HPDE6-E6E7 (cell line): ENCODE results near the gene RHOF.
"Not testable (repeated sequence)": the region's sequence is repeated elsewhere in the genome, so short reads cannot be mapped to it uniquely, and the experiment has no call there.

Experiments used
- DNase-seq: peaks from one replicate; pipeline ENCODE4 v3.0.0; 2011; ENCODE audit warnings: missing footprints; ENCODE audit errors: extremely low spot score

The RHOF gene

GRCh38 chr12:121792607-121793439, 665 bp downstream of the RHOF start:
- DNase-seq, result no peak

GRCh38 chr12:121791671-121792551, 1.6 kb downstream of the RHOF start:
- no peak for DNase-seq

DNA sequence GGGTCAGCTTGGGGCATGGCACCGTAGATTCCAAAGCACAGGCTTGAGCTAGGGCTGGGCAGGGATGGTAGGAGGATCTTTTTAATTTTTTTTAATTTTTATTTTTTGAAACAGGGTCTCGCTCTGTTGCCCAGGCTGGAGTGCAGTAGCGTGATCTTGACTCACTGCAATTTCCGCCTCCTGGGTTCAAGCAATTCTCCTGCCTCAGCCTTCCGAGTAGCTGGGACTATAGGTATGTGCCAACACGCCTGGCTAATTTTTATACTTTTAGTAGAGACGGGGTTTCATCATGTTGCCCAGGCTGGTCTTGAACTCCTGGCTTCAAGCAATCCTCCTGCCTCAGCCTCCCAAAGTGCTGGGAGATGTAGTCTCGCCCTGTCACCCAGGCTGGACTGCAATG, 2.7 kb downstream of the RHOF start:
- DNase-seq, result not testable (repeated sequence)

DNA sequence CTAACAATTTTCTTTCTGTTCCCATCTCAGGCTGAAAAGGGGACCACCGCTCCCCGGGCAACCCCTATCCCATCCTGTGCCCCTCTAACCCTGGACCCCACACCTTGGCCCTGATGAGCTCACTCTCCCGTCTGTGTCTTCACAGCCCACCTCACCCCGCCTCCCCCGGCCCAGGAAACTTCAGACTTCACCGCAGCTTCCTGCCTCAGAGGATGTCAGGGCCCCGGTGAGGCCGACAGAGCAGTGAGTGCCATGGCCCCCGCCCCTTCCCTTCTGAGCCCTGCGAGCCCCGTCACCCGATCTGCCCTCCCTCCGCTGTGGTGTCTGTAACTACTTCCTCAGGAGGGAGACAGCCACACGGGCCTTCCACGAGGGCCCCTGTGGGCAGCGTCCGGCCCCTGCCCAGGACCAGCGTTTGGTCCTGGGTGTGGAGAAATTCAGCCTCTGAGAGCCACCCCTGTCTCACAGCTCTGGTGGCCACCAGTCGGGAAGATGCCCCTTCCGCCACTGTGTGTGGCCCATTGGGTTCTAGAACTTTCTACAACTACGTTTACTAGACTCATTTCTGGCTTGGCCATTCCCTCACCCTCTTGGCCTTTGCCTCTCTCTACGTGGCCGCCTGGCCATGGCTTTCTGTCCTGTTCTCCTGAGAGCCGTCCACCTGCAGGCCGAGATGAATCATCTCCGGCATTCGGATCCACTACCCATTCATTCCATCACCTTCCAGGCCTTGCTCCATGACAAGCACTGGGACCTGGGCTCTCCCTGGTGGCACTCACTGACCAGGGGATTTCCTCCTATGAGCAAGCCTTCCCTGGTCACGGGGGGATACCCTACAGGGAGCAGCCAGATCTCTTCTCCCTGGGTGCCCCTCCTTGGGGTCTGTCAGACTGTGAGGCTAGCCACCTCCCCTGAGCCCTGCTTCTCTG, 3.4 kb downstream of the RHOF start:
- DNase-seq, result no peak

DNA sequence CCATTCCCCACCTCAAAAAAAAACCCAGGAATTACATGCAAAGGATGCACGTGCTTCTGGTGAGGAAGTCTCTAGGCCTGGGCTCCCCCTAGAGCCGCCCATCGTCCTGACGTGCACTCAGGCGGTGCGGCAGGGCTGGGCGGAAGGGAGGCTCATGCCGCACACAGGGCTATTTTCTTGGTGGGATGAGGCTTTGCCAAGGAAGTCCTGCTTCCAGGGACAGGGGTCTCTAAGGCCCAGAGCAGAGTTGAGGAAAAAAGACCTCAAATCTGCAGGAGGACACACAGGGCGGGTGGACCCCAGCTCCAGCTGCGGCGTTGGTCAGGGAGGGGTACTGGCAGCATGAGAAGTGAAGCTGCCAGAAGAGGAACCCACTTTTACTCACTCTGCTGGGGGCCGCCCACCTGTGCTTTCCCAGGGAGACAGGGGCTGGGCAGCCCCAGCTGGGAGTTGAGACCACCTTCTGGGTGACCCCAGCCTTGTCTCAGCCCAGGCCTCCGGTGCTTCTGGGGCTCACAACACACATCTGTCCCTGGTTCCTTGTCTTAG, 4.2 kb downstream of the RHOF start:
- DNase-seq, result no peak

DNA sequence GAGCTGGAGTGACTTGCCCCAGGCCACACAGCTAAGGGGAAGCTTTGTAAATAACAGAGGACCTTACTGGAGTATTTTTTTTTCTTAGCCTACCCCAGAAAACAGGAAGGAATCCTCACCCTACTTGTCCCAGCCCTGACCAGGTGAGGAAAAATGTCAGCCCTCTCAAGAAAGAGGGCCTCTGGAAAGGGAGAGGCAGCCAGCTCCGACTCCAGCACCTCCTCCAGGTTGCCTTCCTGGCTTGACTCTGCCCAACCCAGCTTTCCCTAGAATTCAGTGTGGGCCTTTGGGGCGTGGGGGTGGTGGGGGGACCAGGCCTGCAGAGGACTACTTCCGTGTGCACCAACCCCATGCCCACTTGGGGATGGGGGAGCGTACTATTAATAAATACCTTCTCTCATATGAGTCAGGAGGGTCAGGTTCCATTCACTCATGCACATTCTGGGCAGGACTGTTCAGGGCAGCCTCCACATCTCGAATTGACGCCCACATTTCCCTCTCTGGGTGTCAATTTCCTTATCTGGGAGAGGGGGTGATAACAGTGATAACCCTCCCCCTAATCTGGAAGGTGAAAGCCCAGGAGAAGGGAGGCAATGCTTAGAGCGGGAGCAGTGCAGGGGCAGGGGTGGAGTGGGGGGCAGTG, 5.2 kb downstream of the RHOF start:
- no peak for DNase-seq

GRCh38 chr12:121787063-121788025, 6.1 kb downstream of the RHOF start:
- DNase-seq, result no peak

GRCh38 chr12:121786440-121786825, 7.1 kb downstream of the RHOF start:
- DNase-seq, result peak; percentile 79

DNA sequence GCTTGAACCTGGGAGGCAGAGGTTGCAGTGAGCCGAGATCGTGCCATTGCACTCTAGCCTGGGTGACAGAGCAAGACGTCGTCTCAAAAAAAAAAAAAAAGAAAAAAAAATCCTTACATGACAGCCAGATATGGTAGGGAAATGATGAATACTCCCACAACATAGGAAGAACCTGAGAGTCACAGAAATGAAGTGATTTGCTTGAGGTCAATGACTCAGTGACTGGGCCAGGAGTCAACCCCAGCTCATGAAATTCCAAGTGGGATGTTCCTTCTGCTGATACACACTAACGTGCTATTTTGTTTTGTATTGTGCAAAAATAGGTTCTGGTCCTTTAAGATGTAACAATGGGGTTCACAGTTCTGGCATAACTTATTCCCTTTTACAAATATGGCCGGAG, 9.0 kb downstream of the RHOF start:
- peak; percentile 71 for DNase-seq

DNA sequence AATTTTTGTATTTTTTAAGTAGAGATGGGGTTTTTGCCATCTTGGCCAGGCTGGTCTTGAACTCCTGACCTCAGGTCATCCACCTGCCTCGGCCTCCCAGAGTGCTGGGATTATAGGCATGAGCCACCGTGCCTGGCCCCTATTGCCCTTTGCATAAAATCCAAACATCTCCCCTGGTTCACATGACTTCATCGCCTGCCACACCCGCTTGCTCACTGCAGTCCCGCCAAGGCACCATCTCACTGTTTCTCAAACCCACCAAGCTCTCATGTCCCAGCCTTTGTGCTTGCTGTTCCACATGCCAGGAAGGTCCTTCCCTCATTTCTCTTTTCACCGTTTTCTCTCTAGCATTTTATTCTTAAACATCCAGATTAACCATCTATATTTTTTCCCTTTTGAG, 9.7 kb downstream of the RHOF start:
- DNase-seq, result no peak

DNA sequence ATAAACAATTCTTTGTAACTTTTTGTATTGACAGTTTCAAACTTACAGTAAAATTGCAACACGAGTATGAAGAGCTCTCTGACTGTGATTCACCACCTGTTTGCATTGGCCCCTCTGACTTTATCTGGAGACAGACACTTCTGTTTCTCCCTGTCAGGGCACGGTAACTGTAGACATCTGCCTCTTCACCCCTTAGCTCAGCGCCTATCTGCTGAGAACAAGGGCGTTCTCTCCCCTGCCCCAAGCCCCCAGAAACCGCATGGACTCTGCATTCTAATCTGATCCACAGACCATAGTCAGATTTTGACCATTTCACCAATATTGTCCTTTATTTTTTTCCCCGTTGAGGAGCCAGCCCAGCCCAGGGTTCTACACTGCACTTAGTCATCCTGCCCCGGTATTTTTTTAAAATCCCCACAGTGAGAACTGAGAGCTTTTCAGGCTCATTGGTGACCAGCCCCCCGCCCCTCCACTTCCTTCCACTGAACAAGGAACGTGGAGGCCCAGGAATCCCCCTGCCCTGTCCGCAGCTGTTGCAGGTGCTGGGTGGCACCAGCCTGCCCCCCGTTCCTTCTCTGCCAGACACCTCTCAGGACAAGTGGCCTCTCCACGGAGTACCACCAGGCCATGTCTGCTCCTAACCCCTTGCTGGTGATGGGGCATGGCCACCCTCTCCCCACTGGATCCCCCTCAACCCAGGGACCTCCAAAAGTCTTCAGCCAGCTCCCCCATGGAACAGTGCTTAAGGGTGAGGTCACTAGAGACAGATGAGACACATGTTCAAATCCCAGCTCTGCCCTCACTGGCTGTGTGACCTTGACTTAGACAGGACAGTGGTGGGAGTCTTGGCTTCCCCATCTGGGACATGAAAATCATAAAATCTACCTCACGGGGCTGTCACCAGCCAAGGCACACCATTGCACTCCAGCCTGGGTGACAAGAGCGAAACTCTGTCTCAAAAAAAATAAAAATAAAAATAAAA, 11.2 kb downstream of the RHOF start:
- no peak for DNase-seq

- no peak for DNase-seq
Measured at GRCh38 chr12:121781484-121781997, 11.9 kb downstream of the RHOF start.

DNA sequence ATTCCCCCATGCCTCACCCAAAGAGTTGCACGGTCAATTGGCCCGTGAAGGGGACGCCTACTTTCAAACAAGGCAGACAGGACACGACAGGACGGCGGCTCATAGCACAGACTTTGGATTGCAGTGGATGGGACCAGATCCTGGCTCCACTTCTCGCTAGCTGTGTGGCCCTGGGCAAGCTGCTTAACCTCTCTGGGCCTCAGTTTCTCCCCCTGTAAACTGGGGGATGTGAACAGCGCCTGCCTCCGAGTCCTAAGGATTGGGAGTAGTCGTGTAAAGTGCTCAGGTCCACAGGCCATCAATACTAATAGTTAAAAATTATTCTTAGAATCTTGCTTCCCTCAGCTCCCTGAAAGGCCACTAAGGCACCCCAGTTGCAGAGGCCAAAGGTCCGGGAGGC, 13.1 kb downstream of the RHOF start:
- DNase-seq, result no peak

DNA sequence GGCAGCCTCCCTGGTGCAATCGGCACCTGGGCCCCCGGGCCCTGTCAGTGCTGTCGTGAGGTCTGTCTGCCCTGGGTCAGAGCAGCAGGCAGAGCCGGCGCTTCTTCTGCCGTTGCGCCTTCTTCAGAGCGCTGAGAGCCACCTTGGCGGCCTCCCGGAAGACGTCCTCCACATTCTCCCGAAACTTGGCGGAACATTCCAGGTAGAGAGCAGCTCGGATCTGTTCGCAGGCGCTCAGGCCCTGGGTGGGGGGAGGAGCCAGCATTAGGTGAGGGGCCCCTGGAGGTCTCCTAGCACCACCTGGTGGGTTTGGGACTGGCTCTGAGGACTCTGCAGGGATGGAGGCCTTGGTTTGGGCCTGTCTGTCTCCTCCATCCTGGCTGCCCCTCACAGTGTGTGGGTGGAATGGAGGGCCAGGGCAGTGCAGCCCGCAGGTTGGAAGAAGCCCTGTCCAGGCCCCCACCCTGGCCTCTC, 14.0 kb downstream of the RHOF start:
- DNase-seq, result no peak

GRCh38 chr12:121778567-121779421, 14.7 kb downstream of the RHOF start:
- no peak for DNase-seq

- DNase-seq, result no peak
Measured at GRCh38 chr12:121776190-121777098, 17.0 kb downstream of the RHOF start.
